K562 (cell line): ENCODE measurements around the gene TUT1. TPM values are rescaled to one million over a fixed set of nuclear protein-coding genes. Genes with fewer than 3 reads are reported as not detected.
A peak's percentile ranks its signal among the peaks of the same experiment; 100 is the strongest.

Experiments
- ADNP ChIP-seq: fragments of 200-800 bp; sonication (Bioruptor generic); IDR thresholded peaks from 2 replicates; pipeline ENCODE4 v1.6.1; 2016; ENCODE audit warnings: missing genetic modification characterization, missing compliant biosample characterization
- BDP1 ChIP-seq: IDR thresholded peaks from 3 replicates; pipeline ENCODE4 v1.6.1; 2011; ENCODE audit not compliant: insufficient read length, insufficient read depth
- E2F6 ChIP-seq, 2 experiments: IDR thresholded peaks; 2 replicates each; pipeline ENCODE4 v1.6.1; 2011; ENCODE audit warnings: borderline replicate concordance in 1 of 2, control low read depth in 1 of 2, low read depth in 1 of 2, low read length in 1 of 2, mild to moderate bottlenecking in 1 of 2, mixed read lengths in 1 of 2, moderate library complexity in 1 of 2; ENCODE audit not compliant: insufficient read depth in 1 of 2, insufficient read length in 1 of 2, poor library complexity in 1 of 2, severe bottlenecking in 1 of 2; ENCODE audit errors: extremely low read depth in 1 of 2
- FOXK2 ChIP-seq, 2 experiments: fragments of 450-650 bp; IDR thresholded peaks in 1 of 2; conservative IDR thresholded peaks in 1 of 2; 2 replicates each; pipeline ENCODE4 v1.6.1; 2016; ENCODE audit warnings: low read depth in 2 of 2, mild to moderate bottlenecking in 1 of 2
- GMEB1 ChIP-seq: fragments of 250-450 bp; sonication (Bioruptor Pico); IDR thresholded peaks from 2 replicates; pipeline ENCODE4 v1.4.0; 2020; ENCODE audit warnings: mild to moderate bottlenecking
- HDGF ChIP-seq: fragments of 450-650 bp; IDR thresholded peaks from 2 replicates; pipeline ENCODE4 v1.6.1; 2016
- HOXB6 ChIP-seq: fragments of 250-450 bp; sonication (Bioruptor Pico); IDR thresholded peaks from 2 replicates; pipeline ENCODE4 v1.5.1; 2022; ENCODE audit warnings: mild to moderate bottlenecking, borderline replicate concordance
- MYC ChIP-seq, 2 experiments: fragments of 250-450 bp in 1 of 2; sonication (Bioruptor Pico) in 1 of 2; IDR thresholded peaks; 2 replicates each; pipeline versions ENCODE4 v1.5.1 to v1.6.1; 2012 to 2021; ENCODE audit warnings: low read depth in 2 of 2, borderline replicate concordance in 1 of 2, improper control_type of control experiment in 1 of 2, low read length in 1 of 2, mild to moderate bottlenecking in 1 of 2, moderate library complexity in 1 of 2
- NFXL1 ChIP-seq: fragments of 450-650 bp; formaldehyde crosslinking; IDR thresholded peaks from 2 replicates; pipeline ENCODE4 v1.4.0; 2021; ENCODE audit warnings: mild to moderate bottlenecking
- TGIF2 ChIP-seq: sonication (generic); formaldehyde crosslinking; IDR thresholded peaks from 2 replicates; pipeline ENCODE4 v1.8.1; 2022; ENCODE audit warnings: mild to moderate bottlenecking, missing genetic modification reagents, moderate library complexity
- ZEB2 ChIP-seq: fragments of 450-650 bp; IDR thresholded peaks from 2 replicates; pipeline ENCODE4 v1.6.1; 2016
- ZNF263 ChIP-seq: sonication (generic); formaldehyde crosslinking; IDR thresholded peaks from 2 replicates; pipeline ENCODE4 v1.8.0; 2022; ENCODE audit warnings: mild to moderate bottlenecking, missing genetic modification reagents, borderline replicate concordance
- ZNF274 ChIP-seq: IDR thresholded peaks from 2 replicates; pipeline ENCODE4 v1.6.1; 2011; ENCODE audit warnings: low read depth, mild to moderate bottlenecking, low read length, moderate library complexity, borderline replicate concordance
- ZNF445 ChIP-seq: fragments of 250-450 bp; sonication (Bioruptor Pico); IDR thresholded peaks from 2 replicates; pipeline ENCODE4 v1.4.0; 2020; ENCODE audit warnings: low read depth, mild to moderate bottlenecking, moderate library complexity
- polyA plus RNA-seq, 8 experiments: library from polyadenylated mRNA; depleted of rRNA in 4 of 8; stranded (reverse) in 5 of 8; unstranded in 3 of 8; fragments of >200 nt; fragmentation: Nextera tagmentation in 2 of 8; fragmentation: Illumina TruSeq in 1 of 8; extraction: Ambion mirVana in 2 of 8; extraction: Trizol in 1 of 8; gene quantifications; 2 replicates each; pipeline versions ENCODE4 v1.2.1 to v1.2.3, GENCODE V29; 2011 to 2014; ENCODE audit warnings: inconsistent platforms in 1 of 8, missing spikeins in 1 of 8
- total RNA-seq, 7 experiments: library from RNA; depleted of rRNA in 6 of 7; stranded (reverse); fragments of >200 nt in 6 of 7; fragmentation: Illumina TruSeq in 2 of 7; extraction: Trizol in 2 of 7; gene quantifications; 2 replicates each; pipeline versions ENCODE4 v1.2.1 to v1.2.3, GENCODE V29; 2011 to 2021; ENCODE audit warnings: low replicate concordance in 1 of 7
- TF ChIP-seq, protein P1 (sequence below): fragments of 250-450 bp; sonication (Bioruptor Pico); IDR thresholded peaks from 2 replicates; pipeline ENCODE4 v1.4.0; 2020; ENCODE audit warnings: mild to moderate bottlenecking, moderate library complexity
- TF ChIP-seq, protein P2 (sequence below): sonication (generic); formaldehyde crosslinking; IDR thresholded peaks from 2 replicates; pipeline ENCODE4 v1.8.0; 2022; ENCODE audit warnings: mild to moderate bottlenecking, missing genetic modification reagents

The TUT1 gene
- total and polyA plus RNA-seq, 9 of the 15 experiments (the other 6 are each of a cell fraction or from before 2014, with no cell fraction given), result 0.66 to 44.3 (median 15.7) TPM

- TF ChIP-seq, protein P1, sequence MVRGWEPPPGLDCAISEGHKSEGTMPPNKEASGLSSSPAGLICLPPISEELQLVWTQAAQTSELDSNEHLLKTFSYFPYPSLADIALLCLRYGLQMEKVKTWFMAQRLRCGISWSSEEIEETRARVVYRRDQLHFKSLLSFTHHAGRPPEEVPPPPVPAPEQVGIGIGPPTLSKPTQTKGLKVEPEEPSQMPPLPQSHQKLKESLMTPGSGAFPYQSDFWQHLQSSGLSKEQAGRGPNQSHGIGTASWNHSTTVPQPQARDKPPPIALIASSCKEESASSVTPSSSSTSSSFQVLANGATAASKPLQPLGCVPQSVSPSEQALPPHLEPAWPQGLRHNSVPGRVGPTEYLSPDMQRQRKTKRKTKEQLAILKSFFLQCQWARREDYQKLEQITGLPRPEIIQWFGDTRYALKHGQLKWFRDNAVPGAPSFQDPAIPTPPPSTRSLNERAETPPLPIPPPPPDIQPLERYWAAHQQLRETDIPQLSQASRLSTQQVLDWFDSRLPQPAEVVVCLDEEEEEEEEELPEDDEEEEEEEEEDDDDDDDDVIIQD, result no peak
- TF ChIP-seq FOXK2 (conservative IDR thresholded peaks at IDR 0.05 in 1 of 2, IDR thresholded peaks at IDR 0.05 in 1 of 2; ENCODE audit: low read depth in 2 of 2), result no peak
- TF ChIP-seq, protein P2, sequence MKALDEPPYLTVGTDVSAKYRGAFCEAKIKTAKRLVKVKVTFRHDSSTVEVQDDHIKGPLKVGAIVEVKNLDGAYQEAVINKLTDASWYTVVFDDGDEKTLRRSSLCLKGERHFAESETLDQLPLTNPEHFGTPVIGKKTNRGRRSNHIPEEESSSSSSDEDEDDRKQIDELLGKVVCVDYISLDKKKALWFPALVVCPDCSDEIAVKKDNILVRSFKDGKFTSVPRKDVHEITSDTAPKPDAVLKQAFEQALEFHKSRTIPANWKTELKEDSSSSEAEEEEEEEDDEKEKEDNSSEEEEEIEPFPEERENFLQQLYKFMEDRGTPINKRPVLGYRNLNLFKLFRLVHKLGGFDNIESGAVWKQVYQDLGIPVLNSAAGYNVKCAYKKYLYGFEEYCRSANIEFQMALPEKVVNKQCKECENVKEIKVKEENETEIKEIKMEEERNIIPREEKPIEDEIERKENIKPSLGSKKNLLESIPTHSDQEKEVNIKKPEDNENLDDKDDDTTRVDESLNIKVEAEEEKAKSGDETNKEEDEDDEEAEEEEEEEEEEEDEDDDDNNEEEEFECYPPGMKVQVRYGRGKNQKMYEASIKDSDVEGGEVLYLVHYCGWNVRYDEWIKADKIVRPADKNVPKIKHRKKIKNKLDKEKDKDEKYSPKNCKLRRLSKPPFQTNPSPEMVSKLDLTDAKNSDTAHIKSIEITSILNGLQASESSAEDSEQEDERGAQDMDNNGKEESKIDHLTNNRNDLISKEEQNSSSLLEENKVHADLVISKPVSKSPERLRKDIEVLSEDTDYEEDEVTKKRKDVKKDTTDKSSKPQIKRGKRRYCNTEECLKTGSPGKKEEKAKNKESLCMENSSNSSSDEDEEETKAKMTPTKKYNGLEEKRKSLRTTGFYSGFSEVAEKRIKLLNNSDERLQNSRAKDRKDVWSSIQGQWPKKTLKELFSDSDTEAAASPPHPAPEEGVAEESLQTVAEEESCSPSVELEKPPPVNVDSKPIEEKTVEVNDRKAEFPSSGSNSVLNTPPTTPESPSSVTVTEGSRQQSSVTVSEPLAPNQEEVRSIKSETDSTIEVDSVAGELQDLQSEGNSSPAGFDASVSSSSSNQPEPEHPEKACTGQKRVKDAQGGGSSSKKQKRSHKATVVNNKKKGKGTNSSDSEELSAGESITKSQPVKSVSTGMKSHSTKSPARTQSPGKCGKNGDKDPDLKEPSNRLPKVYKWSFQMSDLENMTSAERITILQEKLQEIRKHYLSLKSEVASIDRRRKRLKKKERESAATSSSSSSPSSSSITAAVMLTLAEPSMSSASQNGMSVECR (CRISPR knock-in tag), result no peak
- TF ChIP-seq ZNF263 (CRISPR knock-in tag), result no peak
- TF ChIP-seq NFXL1 (CRISPR knock-in tag), result no peak
- no peak for TF ChIP-seq BDP1
- no peak for TF ChIP-seq HOXB6 (CRISPR knock-in tag)
- TF ChIP-seq TGIF2 (CRISPR knock-in tag), result no peak
- TF ChIP-seq GMEB1 (CRISPR knock-in tag), result no peak
- no peak for TF ChIP-seq ADNP (tag)
- no peak for TF ChIP-seq MYC (IDR thresholded peaks at IDR 0.05; ENCODE audit: low read depth, low read length)
- TF ChIP-seq MYC (CRISPR knock-in tag; IDR thresholded peaks at IDR 0.05; ENCODE audit: borderline replicate concordance, low read depth), result peak; percentile 81; the same call in 1 of the 2 replicates
- no peak for TF ChIP-seq HDGF
- no peak for TF ChIP-seq ZEB2
- no peak for TF ChIP-seq ZNF274
- no peak for TF ChIP-seq E2F6 (IDR thresholded peaks at IDR 0.05; ENCODE audit: borderline replicate concordance in 1 of 2, extremely low read depth in 1 of 2, insufficient read depth in 1 of 2, insufficient read length in 1 of 2, low read depth in 1 of 2, low read length in 1 of 2, poor library complexity in 1 of 2, severe bottlenecking in 1 of 2)
- TF ChIP-seq ZNF445 (CRISPR knock-in tag), result no peak
Observed at GRCh38 chr11:62574363-62575071, 16.8 kb downstream of the TUT1 start (continued).
